Neuronal stem cell (in vitro differentiated cells): ENCODE data around the gene SIRPA.

Source experiments
- DNase-seq: peaks from one replicate; pipeline ENCODE4 v3.0.0-alpha.2; 2013; ENCODE audit warnings: low spot score
- H2AFZ ChIP-seq: one replicate; pipeline ENCODE4 v1.6.1; 2013; ENCODE audit warnings: mild to moderate bottlenecking, low read length, inconsistent platforms
- H2AK5ac ChIP-seq: 2 replicates; pipeline ENCODE4 v1.6.1; 2013; ENCODE audit warnings: low read depth, mild to moderate bottlenecking, inconsistent platforms, low read length, moderate library complexity, mixed read lengths
- H2BK120ac ChIP-seq: 2 replicates; pipeline ENCODE4 v1.6.1; 2013; ENCODE audit warnings: low read depth, mild to moderate bottlenecking, inconsistent platforms, low read length, moderate library complexity, mixed read lengths
- H2BK12ac ChIP-seq: one replicate; pipeline ENCODE4 v1.6.1; 2013; ENCODE audit warnings: low read length, inconsistent platforms
- H2BK15ac ChIP-seq: 2 replicates; pipeline ENCODE4 v1.6.1; 2013; ENCODE audit warnings: mild to moderate bottlenecking, low read length, inconsistent platforms, mixed read lengths
- H2BK5ac ChIP-seq: one replicate; pipeline ENCODE4 v1.6.1; 2013; ENCODE audit warnings: inconsistent platforms, mild to moderate bottlenecking, low read length, moderate library complexity
- H3K14ac ChIP-seq: one replicate; pipeline ENCODE4 v1.6.1; 2013; ENCODE audit warnings: low read length, inconsistent platforms
- H3K18ac ChIP-seq: 2 replicates; pipeline ENCODE4 v1.6.1; 2013; ENCODE audit warnings: low read length, inconsistent platforms
- H3K23ac ChIP-seq: 2 replicates; pipeline ENCODE4 v1.6.1; 2013; ENCODE audit warnings: low read depth, mild to moderate bottlenecking, mixed read lengths, low read length, inconsistent platforms; ENCODE audit not compliant: poor library complexity
- H3K27ac ChIP-seq: replicated peaks from 3 replicates; pipeline ENCODE4 v1.5.1; 2013; ENCODE audit warnings: low read length, inconsistent platforms
- H3K27me3 ChIP-seq, 3 experiments: 2 replicates each; pipeline ENCODE4 v1.6.1; 2013; ENCODE audit warnings: low read length in 3 of 3, mild to moderate bottlenecking in 2 of 3, inconsistent platforms in 1 of 3, low read depth in 1 of 3, mixed read lengths in 1 of 3, moderate library complexity in 1 of 3; ENCODE audit not compliant: control insufficient read depth in 3 of 3, insufficient read depth in 3 of 3
- H3K36me3 ChIP-seq, 2 donors: replicated peaks in 1 of 2; 2 replicates each; pipeline ENCODE4 v1.6.1; 2013; ENCODE audit warnings: low read length in 2 of 2; ENCODE audit not compliant: control insufficient read depth in 2 of 2, insufficient read depth in 2 of 2
- H3K4ac ChIP-seq: 2 replicates; pipeline ENCODE4 v1.6.1; 2013; ENCODE audit warnings: inconsistent platforms, mild to moderate bottlenecking, low read length, moderate library complexity
- H3K4me1 ChIP-seq, 2 donors: 1 replicate in 1 of 2; 2 replicates in 1 of 2; pipeline ENCODE4 v1.6.1; 2013; ENCODE audit warnings: low read length in 2 of 2, low read depth in 1 of 2; ENCODE audit not compliant: control insufficient read depth in 2 of 2, insufficient read depth in 1 of 2
- H3K4me2 ChIP-seq: one replicate; pipeline ENCODE4 v1.6.1; 2013; ENCODE audit warnings: mild to moderate bottlenecking, low read length, inconsistent platforms; ENCODE audit not compliant: insufficient read depth, poor library complexity, severe bottlenecking
- H3K4me3 ChIP-seq, 2 donors: 2 replicates each; pipeline ENCODE4 v1.5.1; 2013; ENCODE audit warnings: low read length in 2 of 2, mild to moderate bottlenecking in 2 of 2, inconsistent platforms in 1 of 2, moderate library complexity in 1 of 2
- H3K79me1 ChIP-seq: one replicate; pipeline ENCODE4 v1.6.1; 2013; ENCODE audit warnings: low read depth, mild to moderate bottlenecking, inconsistent platforms, low read length, moderate library complexity
- H3K9ac ChIP-seq: one replicate; pipeline ENCODE4 v1.6.1; 2013; ENCODE audit warnings: mild to moderate bottlenecking, low read depth, low read length, inconsistent platforms; ENCODE audit not compliant: poor library complexity
- H3K9me3 ChIP-seq, 2 donors: replicated peaks in 1 of 2; 2 replicates each; pipeline versions ENCODE3 to v1.6.1; 2013; ENCODE audit warnings: low read length in 2 of 2, mild to moderate bottlenecking in 2 of 2, inconsistent platforms in 1 of 2, low read depth in 1 of 2, mixed read lengths in 1 of 2, moderate library complexity in 1 of 2; ENCODE audit not compliant: control insufficient read depth in 2 of 2, insufficient read depth in 1 of 2
- H4K8ac ChIP-seq: one replicate; pipeline ENCODE4 v1.6.1; 2013; ENCODE audit warnings: low read depth, mild to moderate bottlenecking, inconsistent platforms, low read length, moderate library complexity
- H4K91ac ChIP-seq: one replicate; pipeline ENCODE4 v1.6.1; 2013; ENCODE audit warnings: low read length, low read depth, mild to moderate bottlenecking, inconsistent platforms; ENCODE audit not compliant: poor library complexity
- WGBS, 2 donors: extraction: QIAGEN DNeasy Blood & Tissue Kit; methylation state at CpG; one replicate each; pipeline ENCODE4 v1.1.7; 2013; ENCODE audit warnings: missing lambda C conversion rate in 2 of 2, mixed read lengths in 1 of 2; ENCODE audit not compliant: insufficient read length in 2 of 2, insufficient replicate concordance in 1 of 2; ENCODE audit errors: extremely low coverage in 2 of 2; 5-methylcytosine and 5-hydroxymethylcytosine counted together

The SIRPA gene

GRCh38 chr20:1895674-1896483 lies 672 bp downstream of the SIRPA start:
- Histone ChIP-seq H2BK5ac (no peak overlapping the region), H3K9me3 (peaks cover 0 to 2% of the 10 kb centered on the region in 2 donors), H3K4me3 (peak overlapping the region; percentile 74 to 79), H4K8ac (no peak overlapping the region), H3K23ac (no peak overlapping the region), H3K79me1 (no peaks in the 10 kb centered on the region), H3K27ac (no peak overlapping the region), H3K9ac (peak overlapping the region; percentile 78), H2AK5ac (peak overlapping the region; percentile 64), H3K27me3 (peaks cover 0 to 13% (median 11%) of the 10 kb centered on the region in 3 experiments), H4K91ac (no peak overlapping the region), H3K14ac (no peak overlapping the region), H3K4ac (no peak overlapping the region), H3K36me3 (no peaks in the 10 kb centered on the region), H2AFZ (peak overlapping the region; percentile 96), H3K4me2 (peak overlapping the region; percentile 81), H2BK120ac (no peak overlapping the region), H3K18ac (peak overlapping the region; percentile 88), H2BK12ac (no peak overlapping the region), H3K4me1 (peaks cover 7 to 10% of the 10 kb centered on the region in 2 donors), H2BK15ac (no peak overlapping the region)
- DNase-seq: no peak
- no CpG with 5 or more reads among the region's 24 CpGs for WGBS, 2 donors

- Histone ChIP-seq H3K4me3 (no peak overlapping the region), H3K18ac (no peak overlapping the region), H2BK120ac (no peak overlapping the region), H3K9me3 (peaks cover 0 to 2% of the 10 kb centered on the region in 2 donors), H3K9ac (no peak overlapping the region), H3K36me3 (no peaks in the 10 kb centered on the region), H3K14ac (no peak overlapping the region), H2BK5ac (no peak overlapping the region), H2AFZ (no peak overlapping the region), H3K27ac (no peak overlapping the region), H3K4me2 (no peak overlapping the region), H2AK5ac (no peak overlapping the region), H3K4me1 (peaks cover 7 to 10% of the 10 kb centered on the region in 2 donors), H2BK15ac (no peak overlapping the region), H3K23ac (no peak overlapping the region), H3K79me1 (no peaks in the 10 kb centered on the region), H3K27me3 (peaks cover 0 to 13% (median 11%) of the 10 kb centered on the region in 3 experiments), H4K8ac (no peak overlapping the region), H2BK12ac (no peak overlapping the region), H4K91ac (no peak overlapping the region), H3K4ac (no peak overlapping the region)
- DNase-seq: no peak
- WGBS, 2 donors: no CpG with 5 or more reads among the region's 12 CpGs
Observed at GRCh38 chr20:1896484-1897258, 1.5 kb downstream of the SIRPA start.

GRCh38 chr20:1897541-1897940 lies 2.3 kb downstream of the SIRPA start:
- H2BK12ac ChIP-seq: no peak overlapping the region
- peaks cover 0 to 13% (median 11%) of the 10 kb centered on the region in 3 experiments for H3K27me3 ChIP-seq
- no peak overlapping the region for H2BK120ac ChIP-seq
- no peak overlapping the region for H3K27ac ChIP-seq
- peaks cover 7 to 10% of the 10 kb centered on the region in 2 donors for H3K4me1 ChIP-seq
- no peak overlapping the region for H3K4me2 ChIP-seq
- no peak overlapping the region for H3K4me3 ChIP-seq
- no peaks in the 10 kb centered on the region for H3K36me3 ChIP-seq
- H3K9me3 ChIP-seq: peaks cover 0 to 2% of the 10 kb centered on the region in 2 donors
- no peak overlapping the region for H3K18ac ChIP-seq
- no peak overlapping the region for H4K8ac ChIP-seq
- H2AFZ ChIP-seq: peak overlapping the region; percentile 75
- no peak overlapping the region for H4K91ac ChIP-seq
- peak overlapping the region; percentile 55 for H2BK15ac ChIP-seq
- no peak overlapping the region for H3K4ac ChIP-seq
- H3K14ac ChIP-seq: no peak overlapping the region
- no peak overlapping the region for H3K23ac ChIP-seq
- no peak overlapping the region for H3K9ac ChIP-seq
- no CpG with 5 or more reads among the region's 2 CpGs for WGBS, 2 donors
- H2AK5ac ChIP-seq: peak overlapping the region; percentile 41
- no peaks in the 10 kb centered on the region for H3K79me1 ChIP-seq
- H2BK5ac ChIP-seq: no peak overlapping the region
- DNase-seq: no peak

DNA sequence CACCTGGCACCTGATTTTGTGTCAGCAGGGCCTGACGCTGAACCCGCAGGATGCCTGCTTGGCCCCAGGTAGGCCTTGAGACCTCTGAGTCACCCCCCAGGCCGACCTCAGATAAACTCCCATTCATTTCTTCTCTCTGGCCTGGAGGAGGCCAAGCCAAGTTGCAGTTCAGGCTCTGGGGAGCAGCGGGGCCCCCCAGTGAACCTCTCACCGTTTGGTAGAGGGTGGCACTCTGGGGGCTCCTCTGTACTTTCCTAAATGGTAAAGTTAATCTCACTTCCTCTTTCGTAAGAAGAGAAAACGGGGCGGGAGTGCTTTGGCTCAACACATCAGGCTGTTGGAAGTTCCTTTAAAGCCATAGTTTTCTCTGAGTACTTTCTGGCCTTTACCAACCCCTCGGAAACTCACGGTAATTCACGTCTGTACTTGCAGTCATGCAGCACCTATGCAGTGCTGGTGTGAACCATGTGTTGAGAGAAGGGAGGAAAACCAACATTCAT lies 2.8 kb downstream of the SIRPA start:
- no CpG with 5 or more reads among the region's 11 CpGs for WGBS, 2 donors
- Histone ChIP-seq H3K4me3 (no peak overlapping the region), H3K9me3 (peaks cover 0 to 2% of the 10 kb centered on the region in 2 donors), H3K27me3 (peaks cover 0 to 13% (median 10%) of the 10 kb centered on the region in 3 experiments), H2BK12ac (no peak overlapping the region), H3K4ac (no peak overlapping the region), H3K4me1 (peaks cover 7 to 10% of the 10 kb centered on the region in 2 donors), H4K91ac (no peak overlapping the region), H4K8ac (no peak overlapping the region), H2BK5ac (no peak overlapping the region), H2AFZ (peak overlapping the region; percentile 75), H3K79me1 (no peaks in the 10 kb centered on the region), H2BK120ac (no peak overlapping the region), H2AK5ac (peak overlapping the region; percentile 41), H3K4me2 (no peak overlapping the region), H3K23ac (no peak overlapping the region), H2BK15ac (peak overlapping the region; percentile 55), H3K9ac (no peak overlapping the region), H3K36me3 (no peaks in the 10 kb centered on the region), H3K27ac (no peak overlapping the region), H3K14ac (no peak overlapping the region), H3K18ac (no peak overlapping the region)
- no peak for DNase-seq
